Measurements from ENCODE around the gene CDC37L1.

CDC37L1 gene

DNA sequence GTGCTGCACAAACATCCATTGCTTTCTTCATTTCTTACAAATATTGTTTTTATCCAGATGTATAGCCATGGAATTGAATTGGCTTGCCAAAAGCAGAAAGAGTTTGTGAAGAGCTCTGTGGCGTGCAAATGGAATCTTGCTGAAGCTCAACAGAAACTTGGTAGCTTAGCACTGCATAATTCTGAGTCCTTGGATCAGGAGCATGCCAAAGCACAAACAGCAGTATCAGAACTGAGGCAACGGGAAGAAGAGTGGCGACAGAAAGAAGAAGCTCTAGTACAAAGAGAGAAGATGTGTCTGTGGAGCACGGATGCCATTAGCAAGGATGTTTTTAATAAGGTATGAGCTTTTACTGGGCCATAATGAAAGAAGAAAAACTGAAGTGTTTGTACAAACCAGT is 5.5 kb downstream of the CDC37L1 start:
- TF ChIP-seq ZFX (IDR thresholded peaks at IDR 0.05; ENCODE audit: borderline replicate concordance) (no peak), CTCF (IDR thresholded peaks at IDR 0.05) (no peak)
- no peak overlapping the region for H3K27ac ChIP-seq

DNA sequence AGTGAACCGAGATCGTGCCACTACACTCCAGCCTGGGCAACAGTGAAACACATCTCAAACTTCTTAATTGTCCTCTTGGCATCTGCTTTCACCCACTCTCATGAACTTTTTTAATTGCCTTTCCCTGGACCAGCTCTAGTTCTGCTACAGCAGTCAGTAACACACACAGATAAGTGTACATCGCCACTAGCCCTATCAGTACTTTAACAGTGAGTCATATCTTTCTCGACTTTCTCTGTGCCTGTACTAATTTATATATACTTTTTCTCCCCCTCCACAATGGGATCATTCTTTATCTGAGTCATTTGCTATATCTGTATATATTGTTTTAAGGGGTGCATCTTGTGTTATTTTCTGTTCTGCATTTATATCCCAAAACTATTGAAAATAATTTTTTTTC is 6.7 kb downstream of the CDC37L1 start:
- TF ChIP-seq ZFX (IDR thresholded peaks at IDR 0.05; ENCODE audit: borderline replicate concordance), result no peak
- no peak for TF ChIP-seq CTCF (IDR thresholded peaks at IDR 0.05)
- no peak overlapping the region for H3K27ac ChIP-seq

DNA sequence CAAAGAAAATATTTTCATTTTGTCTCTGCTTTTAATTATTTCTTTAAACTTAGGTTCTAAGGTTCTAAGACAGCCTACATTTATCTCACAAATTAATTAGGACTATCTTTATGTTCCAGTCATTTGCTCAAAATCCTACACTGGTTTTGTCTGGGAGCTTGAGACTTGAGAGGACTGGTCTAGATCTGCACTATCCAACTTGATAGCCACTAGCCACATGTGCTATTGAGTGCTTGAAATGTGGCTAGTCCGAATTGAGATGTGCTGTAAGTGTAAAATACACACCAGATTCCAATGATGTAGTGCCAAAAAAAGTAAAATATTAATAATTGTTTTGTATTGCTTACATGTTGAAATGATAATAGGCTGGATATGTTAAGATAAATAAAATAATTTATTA is 7.2 kb downstream of the CDC37L1 start:
- no peak overlapping the region for H3K27ac ChIP-seq
- no peak for TF ChIP-seq ZFX (IDR thresholded peaks at IDR 0.05; ENCODE audit: borderline replicate concordance)
- TF ChIP-seq CTCF (IDR thresholded peaks at IDR 0.05), result no peak

DNA sequence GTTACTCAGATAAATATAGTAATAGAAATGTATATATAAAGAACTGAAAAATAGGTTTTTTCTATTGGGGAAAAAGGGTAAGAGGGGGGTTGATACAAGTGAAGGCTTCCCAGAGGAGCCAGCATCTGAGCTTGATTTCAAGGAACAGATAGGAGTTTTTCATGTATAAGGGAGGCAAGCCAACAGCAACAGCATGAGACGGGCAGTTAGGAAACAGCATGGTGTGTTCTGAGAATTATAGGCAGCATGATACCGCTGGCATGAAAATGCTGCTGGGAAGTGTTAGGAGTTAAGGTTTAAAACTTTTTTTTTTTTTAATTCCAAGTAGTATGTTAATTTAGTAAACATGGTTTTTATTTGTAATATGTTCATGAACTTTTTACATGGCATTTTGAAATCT is 9.7 kb downstream of the CDC37L1 start:
- H3K27ac ChIP-seq, result no peak overlapping the region
- TF ChIP-seq CTCF (IDR thresholded peaks at IDR 0.05) (no peak), ZFX (IDR thresholded peaks at IDR 0.05; ENCODE audit: borderline replicate concordance) (no peak)

DNA sequence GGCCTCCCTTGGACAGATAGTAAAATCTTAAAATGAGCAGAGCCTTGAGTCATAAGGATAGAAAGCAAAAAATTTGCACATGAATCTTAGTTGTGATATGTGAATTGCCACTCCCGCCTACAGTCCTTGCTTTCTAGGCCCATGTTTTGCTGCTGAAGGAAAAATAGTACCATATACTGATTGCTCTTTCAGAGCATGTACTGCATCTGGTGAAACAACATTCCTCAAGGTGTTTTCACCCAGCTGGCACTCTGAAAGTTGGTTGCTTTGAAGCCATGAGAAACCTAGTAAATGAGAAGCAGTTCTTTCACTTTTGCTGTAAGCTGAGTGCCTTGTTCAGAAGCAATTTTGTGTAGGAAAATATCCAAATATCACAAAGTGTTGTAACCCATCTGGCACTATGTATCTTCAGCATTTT is 10.3 kb downstream of the CDC37L1 start:
- H3K27ac ChIP-seq, result no peak overlapping the region
- TF ChIP-seq CTCF (IDR thresholded peaks at IDR 0.05), result no peak
- no peak for TF ChIP-seq ZFX (IDR thresholded peaks at IDR 0.05; ENCODE audit: borderline replicate concordance)

- no peak overlapping the region for H3K27ac ChIP-seq
- no peak for TF ChIP-seq CTCF (IDR thresholded peaks at IDR 0.05)
These were observed 10.8 kb downstream of the CDC37L1 start for GRCh38 chr9:4690144-4690543.

- TF ChIP-seq CTCF (IDR thresholded peaks at IDR 0.05), result no peak
- no peak for TF ChIP-seq ZFX (IDR thresholded peaks at IDR 0.05; ENCODE audit: borderline replicate concordance)
- H3K27ac ChIP-seq, result no peak overlapping the region
These were observed 12.4 kb downstream of the CDC37L1 start for GRCh38 chr9:4691795-4692194.
